B cell (primary cell): ENCODE measurements around the gene LMLN. TPM values are rescaled to one million over a fixed set of nuclear protein-coding genes. Genes with fewer than 3 reads are reported as not detected.
"Not testable (repeated sequence)": the region's sequence is repeated elsewhere in the genome, so short reads cannot be mapped to it uniquely, and the experiment has no call there.

Experiments used
- ATAC-seq: fragments of 200-7000 bp; cut with Tn5 transposase; one replicate; pipeline ENCODE4 v1.10.0; 2021; ENCODE audit warnings: low read depth, mild to moderate bottlenecking, moderate number of reproducible peaks, moderate library complexity
- CTCF ChIA-PET: fragments of 350-600 bp; sonication (Branson Sonifier 250); formaldehyde crosslinking; loops from one replicate; lab custom pipeline; 2021; ENCODE audit warnings: antibody characterized with exemption, inconsistent platforms; lab: Charles Lee
- POLR2A ChIA-PET: fragments of 350-600 bp; sonication (Branson Sonifier 250); formaldehyde crosslinking; loops from one replicate; lab custom pipeline; 2021; ENCODE audit warnings: antibody characterized with exemption; lab: Charles Lee
- DNase-seq: peaks from one replicate; pipeline ENCODE4 v3.0.0; 2013
- H2AFZ ChIP-seq: 2 replicates; pipeline ENCODE4 v1.6.1; 2012; ENCODE audit warnings: mild to moderate bottlenecking, low read depth, low read length; ENCODE audit not compliant: insufficient read depth, poor library complexity, severe bottlenecking
- H3K27ac ChIP-seq, 2 donors: 1 replicate in 1 of 2; 2 replicates in 1 of 2; pipeline ENCODE4 v1.5.1; 2012 to 2013; ENCODE audit warnings: low read length in 2 of 2, mild to moderate bottlenecking in 2 of 2, moderate library complexity in 1 of 2
- H3K27me3 ChIP-seq, 4 experiments: fragments of 200-600 bp in 1 of 4; sonication (generic) in 1 of 4; replicated peaks in 1 of 4; 1 replicate in 2 of 4; 2 replicates in 2 of 4; pipeline versions ENCODE4 v1.6.1 to v1.7.0; 2013 to 2016; ENCODE audit warnings: low read length in 3 of 4, mild to moderate bottlenecking in 2 of 4, mixed read lengths in 1 of 4, moderate library complexity in 1 of 4; ENCODE audit not compliant: insufficient read depth in 4 of 4, control insufficient read depth in 3 of 4; ENCODE audit errors: control extremely low read depth in 1 of 4
- H3K36me3 ChIP-seq, 2 experiments: replicated peaks in 1 of 2; 1 replicate in 1 of 2; 2 replicates in 1 of 2; pipeline versions ENCODE4 v1.6.1 to v1.7.1; 2013; ENCODE audit warnings: low read length in 1 of 2; ENCODE audit not compliant: insufficient read depth in 2 of 2, control insufficient read depth in 1 of 2; ENCODE audit errors: control extremely low read depth in 1 of 2, extremely low read depth in 1 of 2
- H3K4me1 ChIP-seq, 2 donors: fragments of 200-600 bp in 1 of 2; sonication (generic) in 1 of 2; 1 replicate in 1 of 2; 2 replicates in 1 of 2; pipeline versions ENCODE4 v1.5.1 to v1.6.1; 2013 to 2017; ENCODE audit warnings: low read length in 2 of 2; ENCODE audit not compliant: control insufficient read depth in 2 of 2, insufficient read depth in 2 of 2
- H3K4me2 ChIP-seq: replicated peaks from 2 replicates; pipeline ENCODE3; 2012; ENCODE audit warnings: mild to moderate bottlenecking, low read depth, low read length; ENCODE audit not compliant: poor library complexity, severe bottlenecking
- H3K4me3 ChIP-seq, 5 experiments: fragments of 200-600 bp in 1 of 5; sonication (generic) in 1 of 5; 1 replicate in 3 of 5; 2 replicates in 2 of 5; pipeline versions ENCODE4 v1.5.1 to v1.7.0; 2011 to 2016; ENCODE audit warnings: low read length in 4 of 5, mild to moderate bottlenecking in 4 of 5, low read depth in 2 of 5, control low read depth in 1 of 5, moderate library complexity in 1 of 5; ENCODE audit not compliant: insufficient read depth in 1 of 5; ENCODE audit errors: control extremely low read depth in 1 of 5, extremely low read depth in 1 of 5
- H3K79me2 ChIP-seq: fragments of 200-600 bp; sonication (generic); one replicate; pipeline ENCODE4 v1.6.0; 2016; ENCODE audit warnings: low read length; ENCODE audit not compliant: control insufficient read depth, insufficient read depth
- H3K9ac ChIP-seq: fragments of 200-600 bp; sonication (generic); 2 replicates; pipeline ENCODE4 v1.6.1; 2017; ENCODE audit warnings: mild to moderate bottlenecking, low read length, moderate library complexity
- H3K9me3 ChIP-seq, 3 donors: one replicate each; pipeline versions ENCODE4 v1.6.1 to v1.7.1; 2013; ENCODE audit warnings: low read length in 2 of 3; ENCODE audit not compliant: control insufficient read depth in 2 of 3, insufficient read depth in 1 of 3; ENCODE audit errors: control extremely low read depth in 1 of 3
- H4K20me1 ChIP-seq: 2 replicates; pipeline ENCODE4 v1.6.0; 2012; ENCODE audit warnings: mild to moderate bottlenecking, low read length; ENCODE audit not compliant: insufficient read depth, control insufficient read depth, poor library complexity, severe bottlenecking
- H3K27ac Mint-ChIP-seq: one replicate; pipeline ENCODE4 v1.8.0; 2021; ENCODE audit warnings: mixed read lengths
- H3K27me3 Mint-ChIP-seq: one replicate; pipeline ENCODE4 v1.8.0; 2021; ENCODE audit warnings: mixed read lengths
- H3K4me1 Mint-ChIP-seq: one replicate; pipeline ENCODE4 v1.8.0; 2021; ENCODE audit warnings: mixed read lengths
- H3K4me3 Mint-ChIP-seq: one replicate; pipeline ENCODE4 v1.8.0; 2021; ENCODE audit warnings: mixed read lengths
- H3K9me3 Mint-ChIP-seq: one replicate; pipeline ENCODE4 v1.8.0; 2022; ENCODE audit warnings: mixed read lengths; ENCODE audit not compliant: insufficient read depth
- CTCF ChIP-seq: fragments of 200-600 bp; IDR thresholded peaks from one replicate; pipeline ENCODE4 v1.8.0; 2022; ENCODE audit warnings: antibody characterized with exemption, mild to moderate bottlenecking
- EZH2 ChIP-seq: IDR thresholded peaks from 2 replicates; pipeline ENCODE4 v1.6.1; 2012; ENCODE audit warnings: borderline replicate concordance, low read depth, mild to moderate bottlenecking, moderate library complexity, low read length; ENCODE audit not compliant: insufficient read depth, poor library complexity, severe bottlenecking
- WGBS: methylation state at CpG from one replicate; pipeline ENCODE4 v1.1.5; 2013; ENCODE audit warnings: missing lambda C conversion rate; ENCODE audit not compliant: insufficient coverage; 5-methylcytosine and 5-hydroxymethylcytosine counted together
- intact Hi-C: fragments of 100-400 bp; cut with micrococcal nuclease; formaldehyde crosslinking; loops from one replicate; pipeline ENCODE4 v1.10.0; 2022
- polyA plus RNA-seq: library from polyadenylated mRNA; depleted of rRNA; stranded (reverse); fragments of >200 nt; gene quantifications from 2 replicates; pipeline ENCODE4 v1.2.3, GENCODE V29; 2012
- total RNA-seq, 2 donors: library from RNA; stranded (reverse); fragments of 120-200 nt in 1 of 2; gene quantifications; 1 replicate in 1 of 2; 2 replicates in 1 of 2; pipeline versions ENCODE4 v1.2.3 to v1.2.4, GENCODE V29; 2013 to 2022

The LMLN gene
- total and polyA plus RNA-seq, 2 donors (not counting 1 experiment from before 2014, with no cell fraction given), result 1.4 to 6.7 TPM

- DNase-seq, H3K27ac ChIP-seq, H3K9me3 Mint-ChIP-seq, H3K4me1 ChIP-seq, H4K20me1 ChIP-seq, H3K27ac Mint-ChIP-seq, H3K4me3 ChIP-seq, H2AFZ ChIP-seq, CTCF ChIA-PET, intact Hi-C loops, H3K4me1 Mint-ChIP-seq, H3K27me3 Mint-ChIP-seq, H3K4me2 ChIP-seq, H3K79me2 ChIP-seq, H3K27me3 ChIP-seq, POLR2A ChIA-PET, H3K4me3 Mint-ChIP-seq, H3K36me3 ChIP-seq, H3K9ac ChIP-seq, H3K9me3 ChIP-seq, ATAC-seq: not testable (repeated sequence)
- 77% methylated on average over 19 of the region's 24 CpGs for WGBS
These were observed 38.4 kb upstream of the LMLN start for GRCh38 chr3:197921429-197922275.

DNA sequence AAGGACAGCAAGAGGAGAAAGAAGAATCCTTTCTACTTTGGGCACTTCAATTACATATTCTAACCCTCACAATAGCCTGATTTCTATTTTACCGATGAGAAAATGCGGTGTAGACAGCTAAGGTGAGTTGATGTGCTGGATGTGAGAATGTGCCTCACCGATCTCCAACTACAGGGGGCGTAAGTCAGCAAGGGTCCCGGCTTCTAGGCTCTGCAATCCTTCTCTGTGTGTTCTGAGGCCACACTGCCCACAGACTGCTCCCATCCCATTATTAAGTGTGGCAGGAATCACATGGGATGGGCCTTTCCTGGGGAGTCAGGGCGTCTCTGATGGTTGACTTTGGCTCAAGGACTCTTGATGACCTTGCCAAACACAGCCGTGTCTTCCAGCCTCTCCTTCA, 33.6 kb upstream of the LMLN start:
- DNase-seq, result no peak
- Histone ChIP-seq H4K20me1 (no peaks in the 10 kb centered on the region), H3K4me1 (no peaks in the 10 kb centered on the region), H3K36me3 (peaks cover 0 to 2% of the 10 kb centered on the region in 2 experiments), H3K27me3 (no peaks in the 10 kb centered on the region), H3K4me2 (no peak overlapping the region), H3K27ac (no peak overlapping the region), H2AFZ (no peak overlapping the region), H3K4me3 (no peak overlapping the region), H3K9ac (no peak overlapping the region), H3K79me2 (no peaks in the 10 kb centered on the region), H3K9me3 (no peaks in the 10 kb centered on the region)
- Mint-ChIP-seq H3K4me1 (no peaks in the 10 kb centered on the region), H3K9me3 (no peaks in the 10 kb centered on the region), H3K27ac (no peak overlapping the region), H3K4me3 (no peak overlapping the region), H3K27me3 (no peaks in the 10 kb centered on the region)
- intact Hi-C loops, result no loop called here
- ChIA-PET POLR2A (no interaction called here), CTCF (interaction anchor here (0.6 to 1.0 kb wide), 3 partner anchors 65 to 327 kb away, joined by 3 to 7 read pairs (median 3); no protein-coding TSS in a partner anchor)
- 100% methylated on average over 2 of the region's 7 CpGs for WGBS
- no peak for ATAC-seq
- no peak for TF ChIP-seq EZH2
- TF ChIP-seq CTCF, result no peak

DNA sequence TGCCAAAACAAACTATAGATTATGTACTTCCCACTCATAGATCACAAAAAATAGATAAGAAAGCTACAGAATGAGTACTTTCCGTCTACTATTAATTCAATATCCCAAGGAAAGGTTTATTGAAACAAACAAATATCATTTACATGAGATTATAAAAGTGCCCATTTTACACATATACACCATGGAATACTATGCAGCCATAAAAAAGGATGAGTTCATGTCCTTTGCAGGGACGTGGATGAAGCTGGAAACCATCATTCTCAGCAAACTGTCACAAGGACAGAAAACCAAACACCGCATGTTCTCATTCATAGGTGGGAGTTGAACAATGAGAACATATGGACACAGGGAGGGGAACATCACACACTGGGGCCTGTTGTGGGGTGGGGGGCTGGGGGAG, 32.4 kb upstream of the LMLN start:
- ATAC-seq, H2AFZ ChIP-seq, H3K9me3 Mint-ChIP-seq, H3K4me1 ChIP-seq, H3K27ac Mint-ChIP-seq, H3K9ac ChIP-seq, H4K20me1 ChIP-seq, POLR2A ChIA-PET, H3K79me2 ChIP-seq, H3K27ac ChIP-seq, H3K9me3 ChIP-seq, H3K4me1 Mint-ChIP-seq, H3K4me3 ChIP-seq, H3K4me2 ChIP-seq, DNase-seq, H3K27me3 Mint-ChIP-seq, CTCF ChIA-PET, H3K4me3 Mint-ChIP-seq, intact Hi-C loops, H3K36me3 ChIP-seq, H3K27me3 ChIP-seq: not testable (repeated sequence)
- WGBS, result no CpG with 5 or more reads among the region's 3 CpGs
